DMS 273 (cell line): ENCODE data around the gene SORBS1.

ENCODE experiments used
- DNase-seq: peaks from one replicate; lab custom pipeline; 2025; ENCODE audit not compliant: unreplicated experiment; lab: John Stamatoyannopoulos, UW

The SORBS1 gene

DNA sequence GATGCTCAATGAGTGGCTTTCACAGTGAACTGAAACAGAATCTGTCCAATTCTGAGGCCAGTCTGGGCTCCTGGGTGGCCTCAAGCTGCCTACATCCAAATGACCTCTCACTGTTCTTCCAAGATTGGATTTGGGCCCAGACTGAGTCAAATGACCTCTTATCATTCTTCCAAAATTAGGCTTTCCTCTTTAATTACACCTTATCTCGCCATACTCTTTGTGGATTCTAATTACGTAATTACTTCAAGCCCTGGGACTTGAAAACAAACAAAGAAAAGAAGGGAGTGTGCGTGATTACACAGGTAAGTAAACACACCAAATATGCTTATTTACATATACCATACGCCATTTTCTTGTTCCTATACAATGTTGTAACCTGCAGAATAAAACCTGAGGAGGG is 18.8 kb downstream of the SORBS1 start:
- no peak for DNase-seq

DNA sequence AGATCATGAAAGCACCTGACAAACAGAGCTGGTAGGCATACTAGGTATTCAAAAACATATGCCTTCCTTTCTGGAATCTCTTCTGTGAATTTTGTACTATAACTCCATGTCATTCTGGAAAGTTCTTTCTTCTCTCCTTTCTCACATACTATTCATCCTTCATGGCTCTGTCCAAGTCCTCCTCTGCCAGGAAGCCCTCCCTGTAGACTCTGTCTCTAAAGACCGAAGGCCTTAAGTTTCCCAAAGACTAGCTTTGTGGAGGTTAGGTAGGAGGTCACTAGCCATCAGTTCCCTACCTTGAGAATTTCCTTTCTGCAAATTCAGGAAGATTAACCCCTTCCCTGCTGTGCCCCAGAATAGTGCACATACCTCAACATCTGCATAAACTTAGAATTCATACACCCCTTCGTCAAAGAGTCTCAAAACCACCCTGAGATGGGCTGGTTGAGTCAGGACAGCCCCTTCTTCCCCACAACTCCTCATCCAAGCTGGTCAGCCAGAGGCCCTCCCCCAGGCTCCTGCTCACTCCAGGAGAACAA is 20.6 kb downstream of the SORBS1 start:
- DNase-seq: no peak

DNA sequence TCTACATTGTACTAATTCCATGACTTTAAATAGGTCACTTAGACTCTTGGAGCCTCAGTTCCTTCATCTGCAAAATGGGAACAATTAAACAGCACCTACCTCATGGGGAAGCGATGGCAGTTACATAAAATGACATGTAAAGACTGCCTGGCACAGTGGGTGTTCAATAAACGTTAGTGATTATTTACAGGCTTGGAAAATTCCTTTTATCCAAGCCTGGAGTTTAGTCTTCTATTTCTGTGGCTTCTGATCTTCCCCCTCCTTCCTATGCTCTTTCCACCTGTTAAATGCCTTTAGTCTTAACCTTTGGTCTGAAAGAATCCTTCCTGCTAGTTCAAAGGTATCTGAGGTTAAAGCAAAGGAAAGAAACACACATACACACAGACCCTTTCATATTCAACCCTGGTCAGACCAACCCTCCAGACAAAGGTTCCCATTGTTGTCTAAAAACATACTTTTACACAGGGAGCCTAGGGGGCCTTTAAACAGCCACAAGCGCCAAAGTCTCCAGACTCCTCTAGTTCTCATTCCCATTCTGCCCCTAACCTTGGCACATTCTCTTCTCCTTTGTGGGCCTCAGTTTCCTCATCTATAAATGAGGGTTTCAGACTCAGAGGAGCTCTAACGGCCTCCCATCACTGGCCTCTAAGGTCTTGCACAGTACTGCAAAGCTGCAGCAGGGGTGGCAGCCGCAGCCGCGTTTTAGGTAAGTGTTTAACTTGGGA is 21.4 kb downstream of the SORBS1 start:
- no peak for DNase-seq

DNA sequence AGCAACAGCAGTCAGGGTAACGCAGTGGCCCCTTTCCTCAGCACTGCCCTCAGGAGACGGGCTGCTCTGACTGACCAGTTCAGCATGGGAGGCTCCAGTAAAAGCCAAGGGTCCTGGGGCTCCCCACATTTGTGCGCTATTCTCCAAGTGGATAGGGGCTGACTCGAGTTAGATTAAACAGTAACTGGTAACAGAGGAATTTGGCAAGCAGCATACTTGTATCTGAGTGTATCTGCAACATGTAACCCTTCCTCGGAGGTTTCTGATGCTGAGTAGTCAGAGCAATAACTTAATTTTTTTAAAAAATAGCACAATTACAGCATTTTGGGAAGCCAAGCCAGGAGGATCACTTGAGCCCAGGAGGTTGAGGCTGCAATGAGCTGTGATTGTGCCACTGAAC is 22.8 kb downstream of the SORBS1 start:
- no peak for DNase-seq

DNA sequence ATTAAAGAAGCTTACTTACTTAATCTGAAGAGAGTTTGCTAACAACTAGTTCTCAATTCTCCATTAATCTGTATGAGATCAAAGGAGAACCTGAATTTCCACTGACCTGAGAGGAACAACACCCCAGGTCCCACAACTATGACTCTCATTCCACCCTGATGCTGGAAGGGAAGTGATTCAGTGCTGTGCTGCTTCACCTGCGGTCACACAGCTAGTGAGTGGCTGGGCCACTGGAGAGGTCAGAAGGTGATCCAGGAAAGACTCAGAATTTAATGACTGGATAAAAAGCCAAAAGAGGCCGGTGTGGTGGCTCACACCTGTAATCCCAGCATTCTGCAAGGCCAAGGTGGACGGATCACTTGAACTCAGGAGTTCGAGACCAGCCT is 23.6 kb downstream of the SORBS1 start:
- no peak for DNase-seq

DNA sequence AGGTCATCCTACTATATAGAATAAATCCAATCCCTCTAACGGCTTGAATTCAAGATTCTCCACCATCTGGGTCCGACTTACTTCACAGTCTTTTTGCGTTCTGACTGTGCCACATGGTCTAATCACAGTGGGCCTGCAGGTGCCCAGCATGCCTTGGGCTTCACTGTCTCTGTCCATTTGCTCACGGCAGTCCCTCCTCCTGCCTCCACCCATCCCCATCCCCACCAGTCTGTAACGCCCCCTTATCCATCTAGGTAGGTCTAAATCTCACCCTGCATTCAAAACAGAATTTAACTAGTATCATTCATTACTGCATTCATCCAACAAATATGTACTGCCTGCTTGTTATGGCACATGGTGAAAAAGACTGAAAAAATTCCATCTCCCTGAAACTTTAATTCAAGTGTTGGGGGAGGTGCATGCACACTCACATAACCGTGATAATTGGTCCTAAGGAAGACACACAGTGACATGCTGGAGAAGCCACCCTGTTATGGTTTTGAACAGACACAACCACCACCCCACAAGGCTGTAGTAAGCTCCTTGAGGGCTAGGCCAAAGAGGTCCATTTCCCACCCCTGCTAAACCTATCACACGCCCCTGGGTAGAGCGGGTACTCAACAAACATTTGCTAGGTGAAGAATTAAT is 24.2 kb downstream of the SORBS1 start:
- no peak for DNase-seq

DNA sequence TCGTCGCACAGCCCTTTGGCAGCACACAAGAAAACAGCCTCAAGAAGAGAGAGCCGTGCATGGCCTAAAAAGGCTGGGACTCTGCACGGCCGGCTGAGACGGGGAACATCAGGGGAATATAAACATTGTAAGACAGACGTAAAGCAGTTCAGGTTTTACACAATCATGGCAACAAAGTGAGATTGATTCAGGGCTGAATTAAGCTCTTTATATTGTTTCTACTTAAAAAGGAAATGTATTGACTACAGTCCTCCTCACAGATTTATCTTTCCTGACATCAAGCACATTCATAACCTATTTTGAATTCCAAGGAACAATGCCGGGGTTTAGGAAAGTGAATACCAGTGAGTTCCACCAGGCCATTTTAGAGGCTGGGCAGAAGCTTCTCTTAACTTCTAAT is 25.2 kb downstream of the SORBS1 start:
- no peak for DNase-seq

DNA sequence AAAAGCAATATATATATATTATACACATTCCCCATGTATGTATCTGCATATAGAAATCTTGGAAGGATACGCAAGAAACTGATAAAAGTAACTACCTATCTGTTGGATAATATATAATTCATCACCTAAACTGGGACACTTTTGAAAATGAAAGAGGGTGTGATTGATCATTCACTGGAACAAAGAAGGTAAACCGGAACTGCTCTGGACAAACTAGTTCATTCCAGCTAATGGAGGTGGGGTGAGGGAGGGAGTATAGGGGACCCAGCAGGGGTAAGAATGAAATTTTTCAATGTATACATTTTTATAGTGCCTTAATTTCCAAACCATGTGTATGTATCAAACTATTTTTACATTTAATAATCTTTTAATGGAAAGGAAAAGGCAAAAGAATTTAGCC is 25.6 kb downstream of the SORBS1 start:
- no peak for DNase-seq

DNA sequence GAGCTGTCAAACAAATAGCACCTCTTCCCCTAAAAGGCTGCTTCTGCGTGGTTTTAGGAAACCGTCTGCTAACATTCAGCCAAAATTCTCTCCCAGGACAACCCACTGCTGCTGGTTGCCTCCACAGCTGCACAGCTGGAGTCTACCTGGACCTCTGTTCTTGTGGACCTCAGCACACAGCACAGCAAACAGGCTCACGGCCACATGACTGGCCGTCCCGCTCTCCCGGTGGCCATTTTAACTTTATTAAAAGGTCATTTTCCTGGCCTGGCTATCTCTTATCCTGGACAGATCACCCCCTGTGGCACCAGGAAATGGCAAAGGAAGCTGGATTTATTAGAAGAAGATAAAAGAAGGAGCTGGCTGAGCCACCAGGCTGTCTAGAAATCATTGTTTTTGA is 27.6 kb downstream of the SORBS1 start:
- DNase-seq: no peak

DNA sequence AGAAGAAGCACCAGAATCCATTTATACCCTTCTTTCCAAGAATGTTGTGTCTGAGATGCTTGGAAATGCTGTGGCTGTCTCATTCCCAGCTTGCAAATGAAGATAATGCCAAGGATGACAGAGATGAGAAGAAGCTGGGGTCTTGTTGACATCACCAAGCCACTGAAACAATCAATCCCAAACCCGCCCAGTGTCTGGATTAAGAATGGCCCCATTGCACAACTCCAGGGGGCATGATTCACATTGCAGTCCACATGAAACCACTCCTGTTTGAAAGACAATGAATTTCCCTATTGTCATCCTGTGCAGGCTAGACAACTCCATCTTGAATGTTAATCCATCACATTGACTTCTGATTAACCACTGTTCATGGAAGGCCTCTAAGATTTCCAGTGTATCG is 28.6 kb downstream of the SORBS1 start:
- DNase-seq: no peak

DNA sequence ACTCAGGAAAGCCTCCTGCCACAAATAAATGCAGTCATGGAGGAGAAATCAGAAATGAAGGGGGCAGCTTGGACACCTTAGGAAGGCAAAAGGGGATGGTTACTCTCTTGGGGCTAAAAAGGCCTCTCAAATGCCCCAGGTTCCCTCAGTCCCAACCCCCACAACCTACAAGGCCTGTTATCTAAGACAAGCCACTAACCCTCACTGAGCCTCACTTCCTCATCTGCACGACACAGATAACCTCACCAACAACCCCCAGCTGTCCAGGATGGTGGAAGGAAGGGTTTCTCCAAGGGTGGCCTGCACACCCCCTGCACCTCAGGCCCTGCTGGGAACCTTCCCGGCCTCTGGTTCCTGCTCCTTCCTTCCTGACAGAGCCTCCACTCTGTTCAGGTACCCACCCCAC is 29.2 kb downstream of the SORBS1 start:
- DNase-seq: no peak

DNA sequence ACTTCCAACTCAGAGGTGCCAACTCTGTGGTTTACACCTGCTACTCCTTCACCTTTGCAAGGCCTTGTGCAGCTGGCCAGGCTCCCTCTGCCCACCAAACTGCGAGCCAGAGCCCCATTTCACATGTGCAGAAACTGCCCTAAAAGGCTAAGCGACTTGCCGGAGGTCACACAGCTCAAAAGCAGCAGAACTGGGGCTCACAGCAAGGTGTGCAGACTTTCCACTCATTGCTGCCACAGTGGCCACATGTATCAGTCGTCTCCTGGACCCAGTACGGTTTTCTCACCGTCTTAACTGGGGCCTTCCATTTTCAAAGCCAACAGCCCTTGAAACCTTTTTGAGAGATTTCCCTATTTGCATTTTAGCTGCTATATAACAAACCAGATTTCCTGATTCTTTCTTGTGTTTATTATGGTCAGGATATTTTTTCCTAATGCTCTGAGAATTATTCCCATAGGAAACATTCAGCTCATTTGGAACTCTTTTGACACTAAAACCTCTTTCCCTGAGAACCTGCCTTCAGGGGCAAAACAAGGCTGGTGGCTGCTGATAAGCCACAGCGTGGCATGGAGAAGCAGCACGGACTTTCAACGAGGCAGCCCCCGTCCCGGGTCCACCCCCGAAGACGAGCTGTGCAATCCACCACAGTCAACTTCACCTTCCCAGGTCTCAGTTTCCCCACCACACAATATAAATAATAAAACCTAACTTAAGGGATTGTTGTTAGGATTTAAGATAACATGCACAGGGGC is 29.9 kb downstream of the SORBS1 start:
- DNase-seq: no peak

DNA sequence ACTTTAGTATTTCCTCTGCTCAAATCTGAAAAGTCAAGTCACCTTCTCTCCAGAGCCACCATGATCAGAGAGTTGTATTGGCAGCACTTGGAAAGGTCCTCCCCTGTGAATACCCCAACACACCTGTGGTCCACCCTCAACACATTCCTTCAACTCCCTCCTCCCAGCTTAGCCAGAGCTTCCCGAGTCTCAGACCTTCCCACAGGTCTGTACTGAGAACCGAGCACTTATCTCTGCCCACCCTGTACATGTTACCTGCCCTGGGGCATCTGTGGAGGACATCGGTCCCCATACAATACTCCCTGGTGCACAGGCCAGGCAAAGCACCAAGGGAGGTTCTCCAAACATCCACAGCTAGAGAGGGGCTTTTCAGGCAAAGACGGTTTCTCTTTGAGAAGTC is 30.6 kb downstream of the SORBS1 start:
- DNase-seq: no peak

DNA sequence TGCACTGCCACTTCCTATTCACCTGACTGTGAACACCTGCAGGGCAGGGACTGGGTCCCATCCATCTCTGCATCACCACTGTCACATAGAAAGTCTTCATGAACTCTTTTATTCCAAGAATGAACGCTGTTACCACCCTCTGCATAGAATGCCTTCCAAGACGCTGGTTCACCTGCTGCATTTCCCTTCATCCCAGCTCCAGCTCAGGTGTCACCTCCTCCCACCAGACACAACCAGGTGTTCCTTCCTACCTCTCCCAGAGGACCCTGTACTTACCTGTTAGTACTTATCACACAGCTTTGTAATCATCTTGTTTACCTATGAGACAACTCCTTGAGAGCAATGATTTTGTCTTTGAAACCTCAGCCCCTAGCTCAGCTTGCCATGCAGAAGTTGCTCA is 31.1 kb downstream of the SORBS1 start:
- no peak for DNase-seq

DNA sequence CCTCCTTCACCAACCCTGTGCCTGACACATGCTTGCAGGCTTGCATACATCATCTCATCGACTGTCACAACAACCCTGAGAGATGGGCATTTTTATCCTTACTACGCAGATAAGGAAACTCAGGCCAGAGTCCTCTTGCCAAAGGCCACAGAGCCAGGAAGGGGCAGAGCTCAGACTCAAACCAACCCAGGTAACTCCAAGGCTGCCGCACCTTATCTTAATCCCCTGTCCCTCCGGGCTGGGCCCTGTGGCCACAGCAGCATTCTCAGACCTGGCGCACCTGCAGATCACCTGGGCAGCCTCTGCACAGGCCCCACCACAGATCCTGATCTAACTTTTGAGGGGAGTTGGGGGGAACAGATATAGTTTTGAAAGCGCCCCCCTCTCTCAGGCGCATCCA is 35.1 kb downstream of the SORBS1 start:
- no peak for DNase-seq

DNA sequence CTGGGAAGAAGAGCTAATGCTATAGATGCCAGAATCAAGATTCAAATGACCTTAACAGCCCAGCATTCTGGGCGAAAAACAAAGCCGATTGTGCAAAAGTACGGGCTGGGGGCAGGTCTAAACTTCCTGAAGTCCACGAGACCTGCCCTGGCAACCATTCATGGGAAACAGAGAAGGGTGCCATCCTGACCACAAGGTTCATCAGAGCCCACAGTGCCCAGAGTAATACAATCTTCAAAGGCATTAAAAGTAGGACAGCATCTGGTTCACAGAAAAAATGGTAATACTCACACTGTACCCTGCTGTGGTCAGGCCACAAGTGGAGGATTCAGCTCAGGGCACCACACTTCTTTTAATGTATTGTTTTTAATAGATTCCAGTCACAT is 36.1 kb downstream of the SORBS1 start:
- DNase-seq: no peak

DNA sequence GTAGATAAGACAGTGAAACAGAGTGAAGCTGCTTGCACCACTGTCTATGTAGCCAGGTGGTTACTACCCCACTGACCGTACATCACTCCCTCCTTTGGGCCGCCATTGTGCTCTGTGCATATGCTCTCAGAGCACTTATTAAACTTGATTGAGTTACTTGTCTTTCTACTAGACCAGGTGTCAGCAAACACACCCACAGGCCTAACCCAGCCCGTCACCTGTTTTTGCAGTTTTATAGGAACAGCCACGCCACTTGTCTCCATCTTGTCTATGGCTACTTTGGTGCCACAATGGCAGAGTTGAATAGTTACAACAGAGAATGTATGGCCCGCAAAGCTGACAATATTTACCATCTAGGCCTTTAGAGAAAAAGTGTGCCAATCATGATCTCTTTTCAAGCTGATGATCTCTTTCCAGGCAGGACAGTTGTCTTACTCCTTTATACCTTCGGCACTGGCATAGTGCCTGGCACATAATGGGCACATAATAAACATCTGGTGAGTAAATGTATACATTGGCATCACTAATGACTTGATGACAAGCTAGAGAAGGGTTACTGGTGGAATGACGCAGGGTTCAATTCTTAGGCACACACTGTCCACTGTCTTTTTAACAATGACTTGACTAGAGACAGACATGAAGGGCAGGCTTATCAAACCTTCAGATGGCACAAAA is 36.7 kb downstream of the SORBS1 start:
- DNase-seq: no peak

DNA sequence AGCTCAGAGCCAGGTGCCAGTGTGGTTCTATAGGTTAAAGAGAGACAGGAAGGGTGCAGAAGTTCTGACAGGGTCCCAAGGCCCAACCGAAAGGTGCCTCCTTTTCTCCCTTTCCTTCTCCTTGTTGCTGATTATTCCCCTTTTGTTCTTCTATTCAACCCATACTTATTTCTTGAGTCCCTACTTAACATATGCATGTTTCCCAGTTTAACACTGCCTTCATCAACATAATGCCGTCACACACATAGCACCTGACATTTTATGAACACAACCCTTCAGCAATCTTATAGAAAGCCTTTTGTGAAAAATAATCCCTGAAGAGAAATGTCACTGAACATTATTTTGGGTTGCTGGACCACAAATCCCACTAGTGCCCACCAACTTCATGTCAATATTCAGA is 39.1 kb downstream of the SORBS1 start:
- no peak for DNase-seq

DNA sequence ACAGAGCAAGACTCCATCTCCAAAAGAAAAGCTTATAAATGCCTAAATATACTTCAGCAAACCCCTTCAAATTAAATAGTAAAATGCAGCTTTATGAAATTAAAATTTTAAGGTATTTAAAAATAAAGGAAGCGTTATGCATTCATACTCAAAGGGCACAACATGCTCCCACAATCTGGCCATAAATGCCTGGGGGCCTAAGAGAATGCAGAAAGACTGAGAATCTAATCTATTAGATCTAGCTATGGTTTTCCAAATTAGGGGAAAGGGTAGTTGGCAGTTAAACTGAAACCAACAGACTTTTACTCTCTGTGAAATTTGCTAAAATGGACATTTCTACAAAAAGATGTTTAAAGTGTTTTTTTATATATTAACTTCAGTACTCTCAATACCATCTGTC is 40.6 kb downstream of the SORBS1 start:
- DNase-seq: no peak

DNA sequence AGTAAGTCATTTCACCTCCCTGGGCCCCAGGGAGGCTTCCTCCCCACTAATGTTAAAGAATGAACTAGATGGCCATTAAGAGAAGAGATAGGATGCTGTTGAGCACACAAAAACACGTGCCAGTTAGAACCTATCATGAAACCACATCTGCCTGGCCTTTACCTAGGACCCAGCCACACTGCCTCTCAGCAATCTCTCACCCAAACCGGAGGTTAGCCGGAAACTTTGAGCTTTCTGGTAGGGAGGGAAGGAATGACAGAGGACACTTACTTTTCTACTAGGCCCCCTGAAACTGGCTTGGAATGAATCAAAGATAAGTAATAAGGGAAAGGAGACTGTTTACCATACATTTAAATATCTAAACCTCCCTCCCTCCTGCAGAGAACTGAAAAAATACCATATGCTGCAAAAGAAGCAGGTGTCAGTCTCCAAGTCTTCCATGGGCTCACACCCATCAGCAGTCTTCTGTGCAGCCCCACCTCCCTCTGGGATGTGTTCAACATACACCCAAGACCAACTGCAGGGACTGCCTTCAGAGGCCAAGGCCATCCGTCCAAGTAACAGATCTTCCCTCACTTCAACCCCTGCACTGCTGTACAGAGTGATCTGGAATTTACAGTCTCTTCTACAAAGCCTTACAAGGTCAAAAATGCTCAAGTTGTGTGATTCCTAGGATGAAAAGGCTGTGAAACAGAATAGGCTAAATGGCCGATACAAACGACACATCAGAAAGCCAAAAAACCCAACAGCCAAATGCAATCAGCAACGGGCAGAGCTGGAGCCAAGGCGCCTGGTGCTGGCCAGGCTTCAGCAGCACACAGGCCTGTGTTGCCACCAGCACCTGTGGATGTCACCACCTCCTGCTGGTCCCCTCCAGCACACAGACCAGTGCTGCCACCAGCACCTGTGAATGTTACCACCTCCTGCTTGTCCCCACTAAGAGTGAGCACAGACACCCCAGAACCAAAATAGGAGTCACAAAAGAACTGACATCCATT is 42.4 kb downstream of the SORBS1 start:
- peak; percentile 13 for DNase-seq
